Smooth muscle cell (in vitro differentiated cells): ENCODE measurements around the gene HK1. TPM values are rescaled to one million over a fixed set of nuclear protein-coding genes. Genes with fewer than 3 reads are reported as not detected.

Experiments used
- DNase-seq: peaks from one replicate; lab custom pipeline; 2025; ENCODE audit not compliant: unreplicated experiment; lab: John Stamatoyannopoulos, UW
- H2AFZ ChIP-seq: fragments of 200-600 bp; sonication (generic); 2 replicates; pipeline ENCODE4 v1.6.0; 2016; ENCODE audit warnings: antibody characterized with exemption, low read depth, mild to moderate bottlenecking
- H3F3A ChIP-seq: fragments of 200-600 bp; sonication (generic); 2 replicates; pipeline ENCODE4 v1.6.0; 2017; ENCODE audit warnings: antibody characterized with exemption, low read depth
- H3K27ac ChIP-seq: fragments of 200-600 bp; sonication (generic); 2 replicates; pipeline ENCODE4 v1.5.1; 2016; ENCODE audit warnings: low read depth, mild to moderate bottlenecking
- H3K27me3 ChIP-seq: fragments of 200-600 bp; sonication (generic); 2 replicates; pipeline ENCODE4 v1.6.1; 2016; ENCODE audit warnings: low read depth, mild to moderate bottlenecking
- H3K36me3 ChIP-seq: fragments of 200-600 bp; sonication (generic); 2 replicates; pipeline ENCODE4 v1.5.1; 2016; ENCODE audit warnings: low read depth
- H3K4me1 ChIP-seq: fragments of 200-600 bp; sonication (generic); 2 replicates; pipeline ENCODE4 v1.5.1; 2016; ENCODE audit warnings: low read depth
- H3K4me2 ChIP-seq: fragments of 200-600 bp; sonication (generic); 2 replicates; pipeline ENCODE4 v1.6.0; 2016; ENCODE audit warnings: mild to moderate bottlenecking
- H3K4me3 ChIP-seq: fragments of 200-600 bp; sonication (generic); 2 replicates; pipeline ENCODE4 v1.5.1; 2016; ENCODE audit warnings: mild to moderate bottlenecking
- H3K79me2 ChIP-seq: fragments of 200-600 bp; sonication (generic); 2 replicates; pipeline ENCODE4 v1.6.0; 2016; ENCODE audit warnings: low read depth, mild to moderate bottlenecking
- H3K9ac ChIP-seq: fragments of 200-600 bp; sonication (generic); 2 replicates; pipeline ENCODE4 v1.6.0; 2016; ENCODE audit warnings: low read depth
- H3K9me3 ChIP-seq: fragments of 200-600 bp; sonication (generic); replicated peaks from 2 replicates; pipeline ENCODE4 v1.5.1; 2016; ENCODE audit warnings: low read depth
- H4K20me1 ChIP-seq: fragments of 200-600 bp; sonication (generic); 2 replicates; pipeline ENCODE4 v1.6.0; 2016; ENCODE audit warnings: low read depth
- WGBS: methylation state at CpG from one replicate; pipeline ENCODE4 v1.1.7; 2016; ENCODE audit warnings: low lambda C conversion rate; 5-methylcytosine and 5-hydroxymethylcytosine counted together
- polyA plus RNA-seq: library from polyadenylated mRNA; unstranded; fragments of >200 nt; fragmentation: Nextera tagmentation; extraction: Ambion mirVana; gene quantifications from 2 replicates; pipeline ENCODE4 v1.2.1, GENCODE V29; 2016
- total RNA-seq: library from RNA; depleted of rRNA; stranded (reverse); fragments of >200 nt; gene quantifications from 2 replicates; pipeline ENCODE4 v1.2.3, GENCODE V29; 2014
- TF ChIP-seq, protein P1 (sequence below): fragments of 200-600 bp; sonication (generic); IDR thresholded peaks from 2 replicates; pipeline ENCODE4 v1.5.1; 2017; ENCODE audit warnings: borderline replicate concordance, mild to moderate bottlenecking, antibody characterized with exemption; ENCODE audit not compliant: insufficient read depth, poor library complexity, severe bottlenecking

The HK1 gene
- total and polyA plus RNA-seq, 2 experiments from 2014 or later: 62.7 to 123 TPM

DNA sequence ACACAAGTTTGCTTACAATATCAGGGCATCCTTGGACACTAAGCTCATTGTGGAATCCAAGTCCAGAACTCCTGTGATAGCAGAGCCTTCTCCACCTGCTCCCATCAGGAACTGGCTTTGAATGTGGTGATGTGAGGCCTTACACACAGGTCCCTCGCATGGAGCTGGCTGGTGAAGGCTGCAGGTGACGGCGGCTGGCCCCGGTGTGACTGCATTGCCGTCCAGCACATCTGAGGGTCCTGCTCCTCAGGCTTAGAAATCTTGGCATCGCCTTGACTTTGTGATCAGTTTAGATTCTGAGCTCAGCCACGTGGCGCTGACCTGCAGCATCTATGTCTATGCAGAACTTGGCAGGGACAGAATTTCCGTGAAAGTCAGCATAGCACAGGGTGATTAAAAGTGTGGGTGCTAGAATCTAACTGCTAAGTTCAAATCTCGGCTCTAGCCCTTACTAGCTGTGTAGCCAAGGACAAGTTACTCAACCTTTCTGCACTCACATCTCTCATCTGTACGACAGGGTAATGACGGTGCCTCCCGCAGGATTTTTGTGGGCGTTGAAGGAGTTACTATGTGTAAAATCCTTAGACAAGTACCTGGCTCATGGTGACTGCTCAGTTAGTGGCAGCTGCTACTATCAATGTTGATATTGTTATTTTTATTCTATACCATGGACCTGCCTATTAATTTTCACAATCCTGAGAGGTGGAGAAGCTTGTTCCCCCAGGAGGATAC lies 31.5 kb upstream of the HK1 start:
- H3K27me3 ChIP-seq: no peaks in the 10 kb centered on the region
- H3K36me3 ChIP-seq: no peaks in the 10 kb centered on the region
- H3K79me2 ChIP-seq: no peaks in the 10 kb centered on the region
- TF ChIP-seq, protein P1, sequence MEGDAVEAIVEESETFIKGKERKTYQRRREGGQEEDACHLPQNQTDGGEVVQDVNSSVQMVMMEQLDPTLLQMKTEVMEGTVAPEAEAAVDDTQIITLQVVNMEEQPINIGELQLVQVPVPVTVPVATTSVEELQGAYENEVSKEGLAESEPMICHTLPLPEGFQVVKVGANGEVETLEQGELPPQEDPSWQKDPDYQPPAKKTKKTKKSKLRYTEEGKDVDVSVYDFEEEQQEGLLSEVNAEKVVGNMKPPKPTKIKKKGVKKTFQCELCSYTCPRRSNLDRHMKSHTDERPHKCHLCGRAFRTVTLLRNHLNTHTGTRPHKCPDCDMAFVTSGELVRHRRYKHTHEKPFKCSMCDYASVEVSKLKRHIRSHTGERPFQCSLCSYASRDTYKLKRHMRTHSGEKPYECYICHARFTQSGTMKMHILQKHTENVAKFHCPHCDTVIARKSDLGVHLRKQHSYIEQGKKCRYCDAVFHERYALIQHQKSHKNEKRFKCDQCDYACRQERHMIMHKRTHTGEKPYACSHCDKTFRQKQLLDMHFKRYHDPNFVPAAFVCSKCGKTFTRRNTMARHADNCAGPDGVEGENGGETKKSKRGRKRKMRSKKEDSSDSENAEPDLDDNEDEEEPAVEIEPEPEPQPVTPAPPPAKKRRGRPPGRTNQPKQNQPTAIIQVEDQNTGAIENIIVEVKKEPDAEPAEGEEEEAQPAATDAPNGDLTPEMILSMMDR: no peak
- no peaks in the 10 kb centered on the region for H4K20me1 ChIP-seq
- H3K9me3 ChIP-seq: no peaks in the 10 kb centered on the region
- DNase-seq: no peak
- no peaks in the 10 kb centered on the region for H3K4me1 ChIP-seq
- H3F3A ChIP-seq: no peaks in the 10 kb centered on the region
- no peak overlapping the region for H2AFZ ChIP-seq
- 87% methylated on average over 14 of the region's 14 CpGs for WGBS
- H3K27ac ChIP-seq: no peak overlapping the region
- H3K9ac ChIP-seq: no peak overlapping the region
- H3K4me2 ChIP-seq: no peak overlapping the region
- no peak overlapping the region for H3K4me3 ChIP-seq

DNA sequence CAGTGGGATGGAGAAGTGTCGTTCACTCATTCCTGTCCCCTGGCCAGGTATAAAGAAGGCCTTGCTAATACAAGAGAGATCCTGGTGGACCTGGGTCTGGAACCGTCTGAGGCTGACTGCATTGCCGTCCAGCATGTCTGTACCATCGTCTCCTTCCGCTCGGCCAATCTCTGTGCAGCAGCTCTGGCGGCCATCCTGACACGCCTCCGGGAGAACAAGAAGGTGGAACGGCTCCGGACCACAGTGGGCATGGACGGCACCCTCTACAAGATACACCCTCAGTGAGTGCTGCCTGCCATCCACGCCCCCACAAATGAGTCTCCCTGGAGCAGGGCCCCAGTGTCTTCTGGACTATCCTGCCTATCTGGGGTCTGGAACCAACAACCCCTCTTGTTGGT lies 31.0 kb upstream of the HK1 start:
- Histone ChIP-seq H3K4me2 (no peak overlapping the region), H2AFZ (no peak overlapping the region), H4K20me1 (no peaks in the 10 kb centered on the region), H3K27me3 (no peaks in the 10 kb centered on the region), H3K27ac (no peak overlapping the region), H3K36me3 (no peaks in the 10 kb centered on the region), H3K9me3 (no peaks in the 10 kb centered on the region), H3K79me2 (no peaks in the 10 kb centered on the region), H3F3A (no peaks in the 10 kb centered on the region), H3K4me1 (no peaks in the 10 kb centered on the region), H3K4me3 (no peak overlapping the region), H3K9ac (no peak overlapping the region)
- 95% methylated on average over 13 of the region's 13 CpGs for WGBS
- TF ChIP-seq, protein P1: no peak
- no peak for DNase-seq

DNA sequence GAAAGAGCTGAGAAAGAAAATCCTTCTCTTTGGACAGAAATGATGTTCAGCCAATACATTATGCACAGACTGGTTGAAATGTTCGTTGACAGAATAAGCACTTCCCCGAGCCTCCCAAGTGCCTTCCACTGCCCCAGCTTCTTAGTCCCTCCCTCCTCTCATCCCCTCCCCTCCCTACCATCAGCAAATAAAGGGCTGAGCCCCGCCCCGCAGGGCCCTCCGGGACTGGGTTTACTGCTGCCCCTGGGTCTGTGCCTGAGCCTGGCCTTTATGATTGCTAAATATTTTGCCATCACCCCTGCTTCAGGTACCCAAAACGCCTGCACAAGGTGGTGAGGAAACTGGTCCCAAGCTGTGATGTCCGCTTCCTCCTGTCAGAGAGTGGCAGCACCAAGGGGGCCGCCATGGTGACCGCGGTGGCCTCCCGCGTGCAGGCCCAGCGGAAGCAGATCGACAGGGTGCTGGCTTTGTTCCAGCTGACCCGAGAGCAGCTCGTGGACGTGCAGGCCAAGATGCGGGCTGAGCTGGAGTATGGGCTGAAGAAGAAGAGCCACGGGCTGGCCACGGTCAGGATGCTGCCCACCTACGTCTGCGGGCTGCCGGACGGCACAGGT lies 30.1 kb upstream of the HK1 start:
- Histone ChIP-seq H3K9ac (no peak overlapping the region), H3K4me1 (no peaks in the 10 kb centered on the region), H3K4me3 (no peak overlapping the region), H3K27ac (no peak overlapping the region), H3K36me3 (no peaks in the 10 kb centered on the region), H2AFZ (no peak overlapping the region), H3K27me3 (no peaks in the 10 kb centered on the region), H3F3A (no peaks in the 10 kb centered on the region), H3K9me3 (no peaks in the 10 kb centered on the region), H4K20me1 (no peaks in the 10 kb centered on the region), H3K4me2 (no peak overlapping the region), H3K79me2 (no peaks in the 10 kb centered on the region)
- 92% methylated on average over 24 of the region's 24 CpGs for WGBS
- TF ChIP-seq, protein P1: no peak
- DNase-seq: no peak
